Upper lobe of left lung (tissue), 4 donors: Measurements from ENCODE around the gene HNF4A.

Experiments used
- EP300 ChIP-seq, 4 donors: sonication (generic); formaldehyde crosslinking; IDR thresholded peaks; one replicate each; pipeline ENCODE4 v1.5.1; 2017; ENCODE audit warnings: antibody characterized with exemption in 4 of 4, control low read depth in 2 of 4
- POLR2A ChIP-seq, 4 donors: fragments of 450-650 bp; IDR thresholded peaks; one replicate each; pipeline ENCODE4 v1.5.1; 2016 to 2017; ENCODE audit warnings: antibody characterized with exemption in 4 of 4, mild to moderate bottlenecking in 2 of 4
- TF ChIP-seq, protein P1 (sequence below), 6 experiments: fragments of 450-650 bp in 4 of 6; fragments of 200-600 bp in 2 of 6; sonication (generic) in 2 of 6; IDR thresholded peaks; one replicate each; pipeline ENCODE4 v1.5.1; 2016 to 2019; ENCODE audit warnings: antibody characterized with exemption in 6 of 6

DNA sequence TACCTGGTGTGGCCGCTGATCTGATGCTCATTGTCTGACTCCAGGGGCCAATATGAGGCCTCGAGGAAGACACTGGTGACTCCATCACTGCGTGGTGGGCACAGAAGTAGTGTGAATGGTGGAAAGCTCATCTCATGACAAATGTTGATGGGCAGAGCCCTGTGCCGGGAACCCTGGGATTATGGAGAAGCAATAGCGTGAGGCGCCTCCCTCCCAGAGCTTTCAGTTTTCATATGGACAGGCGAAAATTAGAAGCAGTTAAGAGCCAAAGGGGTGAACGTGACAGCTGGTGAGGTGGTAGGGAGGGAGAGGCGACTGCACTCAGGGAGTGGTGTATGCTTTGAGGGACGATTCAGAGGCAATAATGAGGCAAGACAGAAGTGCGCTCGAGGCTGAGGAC is 80.9 kb downstream of the HNF4A start:
- TF ChIP-seq EP300 (IDR thresholded peaks at IDR 0.05), result no peak
- TF ChIP-seq, protein P1, sequence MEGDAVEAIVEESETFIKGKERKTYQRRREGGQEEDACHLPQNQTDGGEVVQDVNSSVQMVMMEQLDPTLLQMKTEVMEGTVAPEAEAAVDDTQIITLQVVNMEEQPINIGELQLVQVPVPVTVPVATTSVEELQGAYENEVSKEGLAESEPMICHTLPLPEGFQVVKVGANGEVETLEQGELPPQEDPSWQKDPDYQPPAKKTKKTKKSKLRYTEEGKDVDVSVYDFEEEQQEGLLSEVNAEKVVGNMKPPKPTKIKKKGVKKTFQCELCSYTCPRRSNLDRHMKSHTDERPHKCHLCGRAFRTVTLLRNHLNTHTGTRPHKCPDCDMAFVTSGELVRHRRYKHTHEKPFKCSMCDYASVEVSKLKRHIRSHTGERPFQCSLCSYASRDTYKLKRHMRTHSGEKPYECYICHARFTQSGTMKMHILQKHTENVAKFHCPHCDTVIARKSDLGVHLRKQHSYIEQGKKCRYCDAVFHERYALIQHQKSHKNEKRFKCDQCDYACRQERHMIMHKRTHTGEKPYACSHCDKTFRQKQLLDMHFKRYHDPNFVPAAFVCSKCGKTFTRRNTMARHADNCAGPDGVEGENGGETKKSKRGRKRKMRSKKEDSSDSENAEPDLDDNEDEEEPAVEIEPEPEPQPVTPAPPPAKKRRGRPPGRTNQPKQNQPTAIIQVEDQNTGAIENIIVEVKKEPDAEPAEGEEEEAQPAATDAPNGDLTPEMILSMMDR (IDR thresholded peaks at IDR 0.05), result no peak
- no peak for TF ChIP-seq POLR2A (IDR thresholded peaks at IDR 0.05)
